A673 (cell line): Measurements from ENCODE around the gene MTAP.

Experiments
- EZH2 ChIP-seq: fragments of 200-600 bp; sonication (generic); IDR thresholded peaks from 2 replicates; pipeline ENCODE4 v1.6.1; 2017; ENCODE audit warnings: borderline replicate concordance, low read depth, mild to moderate bottlenecking, mixed read lengths, antibody characterized with exemption, low read length; ENCODE audit not compliant: poor library complexity, severe bottlenecking
- TF ChIP-seq, protein P1 (sequence below): fragments of 300-800, 200-600 bp; sonication (generic); conservative IDR thresholded peaks from 2 replicates; pipeline ENCODE4 v1.5.1; 2017; ENCODE audit warnings: low read depth, mild to moderate bottlenecking, antibody characterized with exemption, low read length, moderate library complexity, mixed read lengths

DNA sequence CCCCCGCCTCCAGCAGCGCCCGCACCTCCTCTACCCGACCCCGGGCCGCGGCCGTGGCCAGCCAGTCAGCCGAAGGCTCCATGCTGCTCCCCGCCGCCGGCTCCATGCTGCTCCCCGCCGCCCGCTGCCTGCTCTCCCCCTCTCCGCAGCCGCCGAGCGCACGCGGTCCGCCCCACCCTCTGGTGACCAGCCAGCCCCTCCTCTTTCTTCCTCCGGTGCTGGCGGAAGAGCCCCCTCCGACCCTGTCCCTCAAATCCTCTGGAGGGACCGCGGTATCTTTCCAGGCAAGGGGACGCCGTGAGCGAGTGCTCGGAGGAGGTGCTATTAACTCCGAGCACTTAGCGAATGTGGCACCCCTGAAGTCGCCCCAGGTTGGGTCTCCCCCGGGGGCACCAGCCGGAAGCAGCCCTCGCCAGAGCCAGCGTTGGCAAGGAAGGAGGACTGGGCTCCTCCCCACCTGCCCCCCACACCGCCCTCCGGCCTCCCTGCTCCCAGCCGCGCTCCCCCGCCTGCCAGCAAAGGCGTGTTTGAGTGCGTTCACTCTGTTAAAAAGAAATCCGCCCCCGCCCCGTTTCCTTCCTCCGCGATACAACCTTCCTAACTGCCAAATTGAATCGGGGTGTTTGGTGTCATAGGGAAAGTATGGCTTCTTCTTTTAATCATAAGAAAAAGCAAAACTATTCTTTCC, 172.4 kb downstream of the MTAP start:
- no peak for TF ChIP-seq EZH2
- TF ChIP-seq, protein P1, sequence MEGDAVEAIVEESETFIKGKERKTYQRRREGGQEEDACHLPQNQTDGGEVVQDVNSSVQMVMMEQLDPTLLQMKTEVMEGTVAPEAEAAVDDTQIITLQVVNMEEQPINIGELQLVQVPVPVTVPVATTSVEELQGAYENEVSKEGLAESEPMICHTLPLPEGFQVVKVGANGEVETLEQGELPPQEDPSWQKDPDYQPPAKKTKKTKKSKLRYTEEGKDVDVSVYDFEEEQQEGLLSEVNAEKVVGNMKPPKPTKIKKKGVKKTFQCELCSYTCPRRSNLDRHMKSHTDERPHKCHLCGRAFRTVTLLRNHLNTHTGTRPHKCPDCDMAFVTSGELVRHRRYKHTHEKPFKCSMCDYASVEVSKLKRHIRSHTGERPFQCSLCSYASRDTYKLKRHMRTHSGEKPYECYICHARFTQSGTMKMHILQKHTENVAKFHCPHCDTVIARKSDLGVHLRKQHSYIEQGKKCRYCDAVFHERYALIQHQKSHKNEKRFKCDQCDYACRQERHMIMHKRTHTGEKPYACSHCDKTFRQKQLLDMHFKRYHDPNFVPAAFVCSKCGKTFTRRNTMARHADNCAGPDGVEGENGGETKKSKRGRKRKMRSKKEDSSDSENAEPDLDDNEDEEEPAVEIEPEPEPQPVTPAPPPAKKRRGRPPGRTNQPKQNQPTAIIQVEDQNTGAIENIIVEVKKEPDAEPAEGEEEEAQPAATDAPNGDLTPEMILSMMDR = no peak
